ENCODE results near the gene LPAR1. TPM values are rescaled to one million over a fixed set of nuclear protein-coding genes. Genes with fewer than 3 reads are reported as not detected.
"Not testable (repeated sequence)": the region's sequence is repeated elsewhere in the genome, so short reads cannot be mapped to it uniquely, and the experiment has no call there.

The LPAR1 gene
- total RNA-seq, 1 donor from 2014 or later: 8.5 TPM

- H3K4me3 ChIP-seq (ENCODE audit: low read depth, low read length): no peak overlapping the region
- no peak for TF ChIP-seq CTCF (conservative IDR thresholded peaks at IDR 0.05; ENCODE audit: low read depth, low read length)
- DNase-seq (ENCODE audit: low read depth): no peak
These were observed 160.9 kb downstream of the LPAR1 start for GRCh38 chr9:110877374-110877773.

- no peak overlapping the region for H3K4me3 ChIP-seq (ENCODE audit: low read depth, low read length)
- TF ChIP-seq CTCF (conservative IDR thresholded peaks at IDR 0.05; ENCODE audit: low read depth, low read length): no peak
- no peak for DNase-seq (ENCODE audit: low read depth)
These were observed 161.3 kb downstream of the LPAR1 start for GRCh38 chr9:110876929-110877328.

GRCh38 chr9:110874963-110875674 is 163.2 kb downstream of the LPAR1 start:
- TF ChIP-seq CTCF (conservative IDR thresholded peaks at IDR 0.05; ENCODE audit: low read depth, low read length): no peak
- DNase-seq (ENCODE audit: low read depth): no peak
- H3K4me3 ChIP-seq (ENCODE audit: low read depth, low read length): no peak overlapping the region

DNA sequence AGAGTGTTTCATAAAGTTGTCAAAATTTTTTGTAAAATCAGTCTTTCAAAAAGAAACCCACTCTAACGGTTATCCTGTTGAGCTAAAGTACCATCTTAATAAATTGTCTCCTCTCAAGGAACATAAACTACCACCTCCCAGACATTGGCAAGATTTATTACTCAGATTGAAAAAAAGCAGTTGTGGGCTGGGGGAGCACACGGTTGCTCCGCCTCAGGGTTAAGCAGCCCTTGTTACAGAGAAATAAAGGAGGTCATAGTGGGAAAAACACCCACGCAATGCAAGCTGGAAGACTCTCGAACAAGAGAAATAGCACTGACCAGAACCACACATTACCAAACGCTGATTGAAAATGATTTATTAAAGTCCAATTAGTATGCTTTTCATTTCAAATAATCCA is 165.3 kb downstream of the LPAR1 start:
- no peak overlapping the region for H3K4me3 ChIP-seq (ENCODE audit: low read depth, low read length)
- DNase-seq (ENCODE audit: low read depth): no peak
- no peak for TF ChIP-seq CTCF (conservative IDR thresholded peaks at IDR 0.05; ENCODE audit: low read depth, low read length)

DNA sequence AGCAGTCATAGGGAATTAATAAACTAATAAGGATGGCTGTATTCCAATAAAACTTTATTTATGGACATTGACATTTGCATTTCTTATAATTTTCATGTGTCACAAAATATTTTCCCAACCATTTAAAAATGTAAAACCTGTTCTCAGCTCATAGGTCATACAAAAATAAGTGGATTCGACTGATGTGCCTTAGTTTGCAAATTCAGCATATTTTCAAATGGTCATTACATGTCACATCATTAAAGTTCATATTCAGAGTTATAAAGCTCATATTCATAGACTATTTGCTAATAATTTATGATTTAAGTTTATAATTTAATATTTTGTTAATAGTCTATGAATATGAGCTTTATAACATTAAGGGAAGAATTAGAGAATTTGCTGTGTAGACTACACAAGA is 166.5 kb downstream of the LPAR1 start:
- no peak for DNase-seq (ENCODE audit: low read depth)
- no peak for TF ChIP-seq CTCF (conservative IDR thresholded peaks at IDR 0.05; ENCODE audit: low read depth, low read length)
- no peak overlapping the region for H3K4me3 ChIP-seq (ENCODE audit: low read depth, low read length)

GRCh38 chr9:110869931-110870330 is 168.3 kb downstream of the LPAR1 start:
- no peak for DNase-seq (ENCODE audit: low read depth)
- H3K4me3 ChIP-seq (ENCODE audit: low read depth, low read length): no peak overlapping the region
- no peak for TF ChIP-seq CTCF (conservative IDR thresholded peaks at IDR 0.05; ENCODE audit: low read depth, low read length)

DNA sequence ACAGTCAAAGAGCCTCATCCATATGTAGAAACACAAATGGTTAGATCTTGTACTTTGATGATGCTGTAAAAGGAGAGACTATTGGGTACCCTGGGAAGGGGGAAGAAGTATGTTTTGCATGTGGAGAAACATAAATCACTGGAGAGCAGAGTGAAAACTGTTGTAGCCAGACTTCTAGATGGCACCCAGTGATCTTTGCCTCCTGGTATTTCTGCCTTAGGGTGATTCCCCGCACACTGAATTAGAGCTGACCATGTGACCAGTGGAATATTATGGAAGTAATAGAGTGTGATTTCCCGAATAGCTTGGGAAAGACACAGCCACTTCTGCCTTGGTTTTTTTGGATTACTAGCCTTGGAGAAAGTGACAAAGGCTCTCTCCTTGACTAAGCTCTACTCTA is 174.3 kb downstream of the LPAR1 start:
- DNase-seq (ENCODE audit: low read depth): no peak
- no peak for TF ChIP-seq CTCF (conservative IDR thresholded peaks at IDR 0.05; ENCODE audit: low read depth, low read length)
- no peak overlapping the region for H3K4me3 ChIP-seq (ENCODE audit: low read depth, low read length)

DNA sequence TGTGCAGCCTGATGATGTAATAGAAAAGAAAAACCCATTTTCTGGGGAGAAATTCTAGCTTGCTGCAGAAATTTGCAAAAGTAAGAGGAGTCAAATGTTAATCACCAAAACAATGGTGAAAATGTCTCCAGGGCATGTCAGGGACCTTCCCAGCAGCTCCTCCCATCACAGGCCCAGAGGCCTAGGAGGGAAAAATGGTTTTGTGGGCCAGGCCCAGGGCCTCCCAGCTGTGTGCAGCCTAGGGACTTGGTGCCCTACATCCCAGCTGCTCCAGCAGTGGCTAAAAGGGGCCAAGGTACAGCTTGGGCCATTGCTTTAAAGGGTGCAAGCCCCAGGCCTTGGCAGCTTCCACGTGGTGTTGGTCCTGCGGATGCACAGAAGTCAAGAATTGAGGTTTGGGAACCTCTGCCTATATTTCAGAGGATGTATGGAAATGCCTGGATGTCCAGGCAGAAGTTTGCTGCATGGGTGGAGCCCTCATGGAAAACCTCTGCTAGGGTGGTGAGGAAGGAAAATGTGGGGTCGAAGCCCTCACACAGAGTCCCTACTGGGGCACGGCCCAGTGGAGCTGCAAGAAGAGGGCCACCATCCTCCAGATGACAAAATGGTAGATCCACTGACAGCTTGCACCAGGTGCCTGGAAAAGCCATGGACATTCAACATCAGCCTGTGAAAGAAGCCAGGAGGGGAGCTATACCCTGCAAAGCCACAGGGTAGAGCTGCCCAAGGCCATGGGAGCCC is 176.7 kb downstream of the LPAR1 start:
- H3K4me3 ChIP-seq (ENCODE audit: low read depth, low read length); DNase-seq (ENCODE audit: low read depth): not testable (repeated sequence)

Data from epithelial cell of proximal tubule (primary cell).